ENCODE results near the gene KDM4E. TPM values are rescaled to one million over a fixed set of nuclear protein-coding genes. Genes with fewer than 3 reads are reported as not detected.
"Not testable (repeated sequence)": the region's sequence is repeated elsewhere in the genome, so short reads cannot be mapped to it uniquely, and the experiment has no call there.

The KDM4E gene
- total RNA-seq, 1 donor from 2014 or later: 0.41 TPM

DNA sequence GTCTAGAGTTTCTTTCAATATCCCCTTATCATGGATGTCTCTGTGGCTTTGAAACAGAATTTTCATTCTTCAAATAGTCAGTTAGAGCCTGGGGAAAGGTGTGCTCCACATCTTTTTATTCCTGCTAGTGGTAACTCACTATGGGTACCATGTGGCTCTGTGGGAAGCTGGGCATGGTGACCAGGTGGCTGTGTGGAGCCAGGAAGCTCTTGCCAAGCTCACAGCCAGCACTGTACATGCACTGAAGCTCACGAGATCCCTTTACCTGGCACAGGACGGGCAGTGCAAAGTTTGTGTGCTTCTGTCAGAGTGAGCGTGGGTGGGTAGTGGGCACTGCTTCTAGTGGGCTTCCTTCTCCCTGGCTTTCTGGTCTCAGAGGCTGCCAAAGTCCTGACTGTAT is 17.8 kb downstream of the KDM4E start:
- no peak overlapping the region for H3K4me3 ChIP-seq (ENCODE audit: insufficient read depth, low read depth, low read length)
- TF ChIP-seq EZH2 (IDR thresholded peaks at IDR 0.05; ENCODE audit: insufficient read depth, low read length): no peak
- TF ChIP-seq, protein P1, sequence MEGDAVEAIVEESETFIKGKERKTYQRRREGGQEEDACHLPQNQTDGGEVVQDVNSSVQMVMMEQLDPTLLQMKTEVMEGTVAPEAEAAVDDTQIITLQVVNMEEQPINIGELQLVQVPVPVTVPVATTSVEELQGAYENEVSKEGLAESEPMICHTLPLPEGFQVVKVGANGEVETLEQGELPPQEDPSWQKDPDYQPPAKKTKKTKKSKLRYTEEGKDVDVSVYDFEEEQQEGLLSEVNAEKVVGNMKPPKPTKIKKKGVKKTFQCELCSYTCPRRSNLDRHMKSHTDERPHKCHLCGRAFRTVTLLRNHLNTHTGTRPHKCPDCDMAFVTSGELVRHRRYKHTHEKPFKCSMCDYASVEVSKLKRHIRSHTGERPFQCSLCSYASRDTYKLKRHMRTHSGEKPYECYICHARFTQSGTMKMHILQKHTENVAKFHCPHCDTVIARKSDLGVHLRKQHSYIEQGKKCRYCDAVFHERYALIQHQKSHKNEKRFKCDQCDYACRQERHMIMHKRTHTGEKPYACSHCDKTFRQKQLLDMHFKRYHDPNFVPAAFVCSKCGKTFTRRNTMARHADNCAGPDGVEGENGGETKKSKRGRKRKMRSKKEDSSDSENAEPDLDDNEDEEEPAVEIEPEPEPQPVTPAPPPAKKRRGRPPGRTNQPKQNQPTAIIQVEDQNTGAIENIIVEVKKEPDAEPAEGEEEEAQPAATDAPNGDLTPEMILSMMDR (IDR thresholded peaks at IDR 0.05; ENCODE audit: insufficient read depth, low read depth, low read length): no peak
- H3K4me2 ChIP-seq (ENCODE audit: low read length): no peak overlapping the region
- no peak overlapping the region for H2AFZ ChIP-seq (ENCODE audit: low read depth, low read length)
- no peak overlapping the region for H3K4me3 Mint-ChIP-seq (ENCODE audit: unreplicated experiment)
- no peak overlapping the region for H3K27ac Mint-ChIP-seq (ENCODE audit: unreplicated experiment)
- peaks cover 3% of the 10 kb centered on the region for H3K36me3 Mint-ChIP-seq (ENCODE audit: low read depth, unreplicated experiment)
- peaks cover 5% of the 10 kb centered on the region for H3K9me3 Mint-ChIP-seq (ENCODE audit: unreplicated experiment)
- H3K4me1 ChIP-seq (ENCODE audit: insufficient read depth, low read length): no peaks in the 10 kb centered on the region
- no peaks in the 10 kb centered on the region for H4K20me1 ChIP-seq (ENCODE audit: insufficient read depth, low read length)
- H3K36me3 ChIP-seq (ENCODE audit: insufficient read depth, low read length): no peaks in the 10 kb centered on the region
- H3K9me3 ChIP-seq (ENCODE audit: insufficient read depth, low read depth, low read length): no peaks in the 10 kb centered on the region
- FAIRE-seq (no peak), DNase-seq (ENCODE audit: low read depth) (no peak)
- H3K79me2 ChIP-seq (ENCODE audit: insufficient read depth, low read length): no peaks in the 10 kb centered on the region
- H3K27me3 ChIP-seq (ENCODE audit: insufficient read depth, low read length): peaks cover 24% of the 10 kb centered on the region
- H3K27me3 Mint-ChIP-seq (ENCODE audit: low read depth, unreplicated experiment): peaks cover 14% of the 10 kb centered on the region
- no peaks in the 10 kb centered on the region for H3K4me1 Mint-ChIP-seq (ENCODE audit: low read depth, unreplicated experiment)
- H3K27ac ChIP-seq (ENCODE audit: low read depth, low read length): no peak overlapping the region
- no peak overlapping the region for H3K9ac ChIP-seq (ENCODE audit: low read length)

DNA sequence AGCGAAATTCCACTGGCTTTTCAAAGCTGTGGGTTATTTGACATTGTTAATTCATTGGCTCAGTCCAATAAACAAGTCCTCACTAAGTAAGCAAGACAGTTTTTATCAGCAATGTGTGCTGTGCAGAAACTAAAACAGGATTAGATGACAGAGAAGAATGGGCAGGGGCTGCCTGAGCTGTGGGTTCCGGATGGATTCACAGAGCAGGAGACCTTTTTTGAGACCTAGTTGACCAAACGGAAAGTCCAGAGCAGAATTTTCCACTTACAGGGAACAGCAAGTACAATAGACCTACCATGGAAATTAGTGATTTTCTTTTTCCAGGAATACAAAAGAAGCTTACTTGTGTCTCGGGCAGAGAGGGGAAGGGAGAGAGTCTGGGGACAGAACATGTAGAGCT is 19.0 kb downstream of the KDM4E start:
- H4K20me1 ChIP-seq (ENCODE audit: insufficient read depth, low read length): no peaks in the 10 kb centered on the region
- no peak for DNase-seq (ENCODE audit: low read depth)
- no peak overlapping the region for H3K4me2 ChIP-seq (ENCODE audit: low read length)
- no peak overlapping the region for H3K27ac Mint-ChIP-seq (ENCODE audit: unreplicated experiment)
- no peak overlapping the region for H3K4me3 Mint-ChIP-seq (ENCODE audit: unreplicated experiment)
- peaks cover 24% of the 10 kb centered on the region for H3K27me3 ChIP-seq (ENCODE audit: insufficient read depth, low read length)
- no peaks in the 10 kb centered on the region for H3K9me3 ChIP-seq (ENCODE audit: insufficient read depth, low read depth, low read length)
- no peaks in the 10 kb centered on the region for H3K4me1 Mint-ChIP-seq (ENCODE audit: low read depth, unreplicated experiment)
- H3K36me3 ChIP-seq (ENCODE audit: insufficient read depth, low read length): no peaks in the 10 kb centered on the region
- no peaks in the 10 kb centered on the region for H3K36me3 Mint-ChIP-seq (ENCODE audit: low read depth, unreplicated experiment)
- H3K9me3 Mint-ChIP-seq (ENCODE audit: unreplicated experiment): no peaks in the 10 kb centered on the region
- no peak for TF ChIP-seq EZH2 (IDR thresholded peaks at IDR 0.05; ENCODE audit: insufficient read depth, low read length)
- TF ChIP-seq, protein P1 (IDR thresholded peaks at IDR 0.05; ENCODE audit: insufficient read depth, low read depth, low read length): no peak
- no peaks in the 10 kb centered on the region for H3K4me1 ChIP-seq (ENCODE audit: insufficient read depth, low read length)
- H2AFZ ChIP-seq (ENCODE audit: low read depth, low read length): no peak overlapping the region
- H3K4me3 ChIP-seq (ENCODE audit: insufficient read depth, low read depth, low read length): no peak overlapping the region
- no peaks in the 10 kb centered on the region for H3K79me2 ChIP-seq (ENCODE audit: insufficient read depth, low read length)
- no peak overlapping the region for H3K9ac ChIP-seq (ENCODE audit: low read length)
- no peak overlapping the region for H3K27ac ChIP-seq (ENCODE audit: low read depth, low read length)
- FAIRE-seq: no peak
- peaks cover 14% of the 10 kb centered on the region for H3K27me3 Mint-ChIP-seq (ENCODE audit: low read depth, unreplicated experiment)

DNA sequence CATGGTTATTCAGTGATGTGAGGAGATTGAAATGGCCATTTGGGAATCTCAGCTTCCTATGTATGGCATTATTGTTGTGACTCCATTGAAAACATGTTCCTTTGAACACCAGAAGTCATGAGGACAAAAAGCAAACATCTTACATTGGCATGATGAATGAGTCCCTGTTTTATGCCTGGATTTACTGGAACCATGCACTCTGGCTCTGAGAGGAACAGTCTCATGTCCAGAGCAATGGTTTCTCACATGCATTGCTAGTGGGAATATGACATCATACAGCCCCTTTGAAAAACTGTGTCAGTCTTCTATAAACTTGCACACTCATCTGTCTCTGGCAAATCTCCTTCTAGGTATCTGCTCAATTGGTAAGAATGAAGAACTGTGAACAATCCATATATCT is 20.8 kb downstream of the KDM4E start:
- Histone ChIP-seq H3K4me2 (ENCODE audit: low read length) (no peak overlapping the region), H3K36me3 (ENCODE audit: insufficient read depth, low read length) (no peaks in the 10 kb centered on the region), H2AFZ (ENCODE audit: low read depth, low read length) (no peak overlapping the region), H3K4me1 (ENCODE audit: insufficient read depth, low read length) (no peaks in the 10 kb centered on the region), H3K27me3 (ENCODE audit: insufficient read depth, low read length) (peaks cover 24% of the 10 kb centered on the region), H3K9me3 (ENCODE audit: insufficient read depth, low read depth, low read length) (no peaks in the 10 kb centered on the region), H3K79me2 (ENCODE audit: insufficient read depth, low read length) (no peaks in the 10 kb centered on the region), H4K20me1 (ENCODE audit: insufficient read depth, low read length) (no peaks in the 10 kb centered on the region), H3K4me3 (ENCODE audit: insufficient read depth, low read depth, low read length) (no peak overlapping the region), H3K27ac (ENCODE audit: low read depth, low read length) (no peak overlapping the region), H3K9ac (ENCODE audit: low read length) (no peak overlapping the region)
- Mint-ChIP-seq H3K36me3 (ENCODE audit: low read depth, unreplicated experiment) (no peaks in the 10 kb centered on the region), H3K4me3 (ENCODE audit: unreplicated experiment) (no peak overlapping the region), H3K4me1 (ENCODE audit: low read depth, unreplicated experiment) (no peaks in the 10 kb centered on the region), H3K27me3 (ENCODE audit: low read depth, unreplicated experiment) (peaks cover 14% of the 10 kb centered on the region), H3K9me3 (ENCODE audit: unreplicated experiment) (peaks cover 2% of the 10 kb centered on the region), H3K27ac (ENCODE audit: unreplicated experiment) (no peak overlapping the region)
- DNase-seq (ENCODE audit: low read depth) (no peak), FAIRE-seq (no peak)
- no peak for TF ChIP-seq EZH2 (IDR thresholded peaks at IDR 0.05; ENCODE audit: insufficient read depth, low read length)
- TF ChIP-seq, protein P1 (IDR thresholded peaks at IDR 0.05; ENCODE audit: insufficient read depth, low read depth, low read length): no peak

DNA sequence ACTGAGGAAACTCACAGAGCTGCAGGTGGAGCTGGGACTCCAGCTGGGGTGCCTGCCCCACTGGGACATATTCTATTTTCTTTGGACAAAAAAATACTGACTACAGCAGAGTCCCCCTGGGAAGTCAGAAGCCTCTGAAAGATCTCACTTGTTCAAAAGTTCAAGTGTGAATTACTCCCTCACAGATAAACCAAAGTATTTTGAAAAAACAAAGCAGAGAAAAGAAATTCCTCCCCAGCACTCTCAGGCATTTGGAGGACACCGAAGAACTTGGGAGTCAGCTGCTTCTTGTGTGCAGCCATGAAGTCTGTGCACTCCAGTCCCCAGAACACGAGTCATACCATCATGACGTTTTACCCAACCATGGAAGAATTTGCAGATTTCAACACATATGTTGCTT is 24.1 kb downstream of the KDM4E start, which contains the start of gene KDM4F:
KDM4F (plus strand) TSS at position 301 of the 400 bp plus-strand sequence.
- not testable (repeated sequence) for H3K27ac ChIP-seq (ENCODE audit: low read depth, low read length); H3K4me2 ChIP-seq (ENCODE audit: low read length); H3K9ac ChIP-seq (ENCODE audit: low read length); DNase-seq (ENCODE audit: low read depth); H3K36me3 ChIP-seq (ENCODE audit: insufficient read depth, low read length); H3K9me3 ChIP-seq (ENCODE audit: insufficient read depth, low read depth, low read length); H3K4me3 Mint-ChIP-seq (ENCODE audit: unreplicated experiment); H3K4me1 Mint-ChIP-seq (ENCODE audit: low read depth, unreplicated experiment); H3K27ac Mint-ChIP-seq (ENCODE audit: unreplicated experiment); H4K20me1 ChIP-seq (ENCODE audit: insufficient read depth, low read length); H2AFZ ChIP-seq (ENCODE audit: low read depth, low read length); H3K79me2 ChIP-seq (ENCODE audit: insufficient read depth, low read length); H3K9me3 Mint-ChIP-seq (ENCODE audit: unreplicated experiment); H3K4me1 ChIP-seq (ENCODE audit: insufficient read depth, low read length); H3K4me3 ChIP-seq (ENCODE audit: insufficient read depth, low read depth, low read length); H3K36me3 Mint-ChIP-seq (ENCODE audit: low read depth, unreplicated experiment)
- peaks cover 17% of the 10 kb centered on the region for H3K27me3 Mint-ChIP-seq (ENCODE audit: low read depth, unreplicated experiment)
- peak; percentile 82 for FAIRE-seq
- peaks cover 16% of the 10 kb centered on the region for H3K27me3 ChIP-seq (ENCODE audit: insufficient read depth, low read length)

Data from astrocyte (in vitro differentiated cells and primary cell).